MCF 10A (cell line): ENCODE results near the gene PHC1. TPM values are rescaled to one million over a fixed set of nuclear protein-coding genes. Genes with fewer than 3 reads are reported as not detected.

ENCODE experiments used
- BruUV-seq: library from RNA; stranded (reverse); fragments of 400-500 nt; replicated peaks from 2 replicates; lab custom pipeline; 2021; lab: Mats Ljungman, UMichigan
- CTCF ChIA-PET: fragments of 300-600 bp; sonication (Branson Sonifier 250); formaldehyde crosslinking; extraction: SDS; loops from one replicate; lab custom pipeline; 2021; ENCODE audit warnings: antibody characterized with exemption, inconsistent platforms; lab: Yijun Ruan, JAX
- POLR2A ChIA-PET: fragments of 300-600, 350-650 bp; sonication (Branson Sonifier 250); formaldehyde crosslinking; extraction: SDS; loops from one replicate; lab custom pipeline; 2020; ENCODE audit warnings: antibody characterized with exemption, inconsistent platforms; lab: Yijun Ruan, JAX
- DNase-seq: peaks from one replicate; pipeline ENCODE4 v3.0.0-alpha.2; 2018; ENCODE audit not compliant: unreplicated experiment
- H3K27ac Mint-ChIP-seq: one replicate; pipeline ENCODE4 v1.8.0; 2022; ENCODE audit warnings: mild to moderate bottlenecking, low read depth, mixed read lengths; ENCODE audit not compliant: unreplicated experiment
- H3K27me3 Mint-ChIP-seq: one replicate; pipeline ENCODE4 v1.8.0; 2022; ENCODE audit warnings: mixed read lengths; ENCODE audit not compliant: insufficient read depth, unreplicated experiment
- H3K36me3 Mint-ChIP-seq: one replicate; pipeline ENCODE4 v1.8.0; 2022; ENCODE audit warnings: mild to moderate bottlenecking, moderate library complexity, mixed read lengths; ENCODE audit not compliant: insufficient read depth, unreplicated experiment
- H3K4me1 Mint-ChIP-seq: one replicate; pipeline ENCODE4 v1.8.0; 2022; ENCODE audit warnings: mixed read lengths; ENCODE audit not compliant: insufficient read depth, unreplicated experiment
- H3K4me3 Mint-ChIP-seq: one replicate; pipeline ENCODE4 v1.8.0; 2022; ENCODE audit warnings: mild to moderate bottlenecking, moderate library complexity, mixed read lengths; ENCODE audit not compliant: unreplicated experiment
- H3K9me3 Mint-ChIP-seq: one replicate; pipeline ENCODE4 v1.8.0; 2022; ENCODE audit warnings: mixed read lengths; ENCODE audit not compliant: unreplicated experiment
- intact Hi-C: fragments of 100-400 bp; cut with micrococcal nuclease; formaldehyde crosslinking; loops from 2 replicates; pipeline ENCODE4 v1.14.1; 2022
- total RNA-seq: library from RNA; stranded (reverse); gene quantifications from 2 replicates; pipeline ENCODE4 v1.2.3, GENCODE V29; 2022
- TF ChIP-seq, protein P1 (sequence below): fragments of 200-600 bp; IDR thresholded peaks from one replicate; pipeline ENCODE4 v1.8.0; 2022; ENCODE audit warnings: antibody characterized with exemption, mild to moderate bottlenecking; ENCODE audit not compliant: unreplicated experiment

Gene PHC1
- total RNA-seq, 1 experiment from 2014 or later: 23.0 TPM

DNA sequence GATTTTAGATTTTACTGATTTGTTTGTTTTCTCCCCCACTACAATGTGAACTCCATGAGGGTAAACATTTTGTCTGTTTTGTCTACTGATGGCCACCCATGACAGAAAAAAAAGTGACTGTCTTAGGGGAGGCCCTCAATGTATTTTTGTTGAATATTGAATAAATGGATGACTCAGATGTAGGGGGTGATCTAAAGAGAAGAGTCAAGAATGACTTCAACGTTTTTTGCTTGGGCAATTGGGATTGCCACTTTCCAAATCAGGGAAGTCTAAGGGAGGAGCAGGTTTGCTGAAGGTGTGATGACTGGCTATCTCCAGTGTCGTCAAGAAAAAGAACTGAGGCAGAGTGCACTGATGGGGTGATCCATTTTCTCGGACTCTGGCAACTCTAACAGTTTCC is 10.7 kb upstream of the PHC1 start:
- Mint-ChIP-seq H3K4me1 (peaks cover 6% of the 10 kb centered on the region), H3K9me3 (no peaks in the 10 kb centered on the region), H3K4me3 (no peak overlapping the region), H3K27ac (no peak overlapping the region), H3K27me3 (no peaks in the 10 kb centered on the region), H3K36me3 (no peaks in the 10 kb centered on the region)
- no peak for DNase-seq
- CTCF ChIA-PET: interaction anchor here (1.2 kb wide), 1 partner anchor 179 kb away, joined by 3 read pairs; no protein-coding TSS in a partner anchor
- BruUV-seq: no TSS peak
- TF ChIP-seq, protein P1, sequence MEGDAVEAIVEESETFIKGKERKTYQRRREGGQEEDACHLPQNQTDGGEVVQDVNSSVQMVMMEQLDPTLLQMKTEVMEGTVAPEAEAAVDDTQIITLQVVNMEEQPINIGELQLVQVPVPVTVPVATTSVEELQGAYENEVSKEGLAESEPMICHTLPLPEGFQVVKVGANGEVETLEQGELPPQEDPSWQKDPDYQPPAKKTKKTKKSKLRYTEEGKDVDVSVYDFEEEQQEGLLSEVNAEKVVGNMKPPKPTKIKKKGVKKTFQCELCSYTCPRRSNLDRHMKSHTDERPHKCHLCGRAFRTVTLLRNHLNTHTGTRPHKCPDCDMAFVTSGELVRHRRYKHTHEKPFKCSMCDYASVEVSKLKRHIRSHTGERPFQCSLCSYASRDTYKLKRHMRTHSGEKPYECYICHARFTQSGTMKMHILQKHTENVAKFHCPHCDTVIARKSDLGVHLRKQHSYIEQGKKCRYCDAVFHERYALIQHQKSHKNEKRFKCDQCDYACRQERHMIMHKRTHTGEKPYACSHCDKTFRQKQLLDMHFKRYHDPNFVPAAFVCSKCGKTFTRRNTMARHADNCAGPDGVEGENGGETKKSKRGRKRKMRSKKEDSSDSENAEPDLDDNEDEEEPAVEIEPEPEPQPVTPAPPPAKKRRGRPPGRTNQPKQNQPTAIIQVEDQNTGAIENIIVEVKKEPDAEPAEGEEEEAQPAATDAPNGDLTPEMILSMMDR: no peak
- POLR2A ChIA-PET: no interaction called here
- intact Hi-C loops: no loop called here

DNA sequence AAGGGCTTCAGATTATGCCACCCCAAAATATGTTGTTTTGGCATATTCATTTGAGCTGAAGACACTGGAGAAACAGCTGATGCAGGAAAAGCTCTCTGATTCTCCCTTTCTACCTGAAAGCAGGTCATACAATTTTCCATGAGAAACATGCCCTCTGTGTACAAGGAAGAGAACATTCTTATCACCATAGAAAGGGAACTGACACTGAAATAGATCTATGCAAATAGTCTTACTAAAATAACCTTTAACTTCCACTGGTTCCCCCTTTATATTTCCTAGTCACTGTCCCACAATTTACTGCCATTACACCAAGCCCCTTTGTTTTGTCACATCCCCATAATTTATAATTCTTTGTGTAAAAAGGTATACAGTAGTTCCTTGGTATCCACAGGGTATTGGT is 9.6 kb upstream of the PHC1 start:
- H3K9me3 Mint-ChIP-seq: no peaks in the 10 kb centered on the region
- intact Hi-C loops: no loop called here
- no peaks in the 10 kb centered on the region for H3K36me3 Mint-ChIP-seq
- CTCF ChIA-PET: interaction anchor here (1.2 kb wide), 1 partner anchor 180 kb away, joined by 3 read pairs; no protein-coding TSS in a partner anchor
- no peak for DNase-seq
- TF ChIP-seq, protein P1: no peak
- no peak overlapping the region for H3K27ac Mint-ChIP-seq
- BruUV-seq: no TSS peak
- no peak overlapping the region for H3K4me3 Mint-ChIP-seq
- POLR2A ChIA-PET: no interaction called here
- peaks cover 6% of the 10 kb centered on the region for H3K4me1 Mint-ChIP-seq
- no peaks in the 10 kb centered on the region for H3K27me3 Mint-ChIP-seq

DNA sequence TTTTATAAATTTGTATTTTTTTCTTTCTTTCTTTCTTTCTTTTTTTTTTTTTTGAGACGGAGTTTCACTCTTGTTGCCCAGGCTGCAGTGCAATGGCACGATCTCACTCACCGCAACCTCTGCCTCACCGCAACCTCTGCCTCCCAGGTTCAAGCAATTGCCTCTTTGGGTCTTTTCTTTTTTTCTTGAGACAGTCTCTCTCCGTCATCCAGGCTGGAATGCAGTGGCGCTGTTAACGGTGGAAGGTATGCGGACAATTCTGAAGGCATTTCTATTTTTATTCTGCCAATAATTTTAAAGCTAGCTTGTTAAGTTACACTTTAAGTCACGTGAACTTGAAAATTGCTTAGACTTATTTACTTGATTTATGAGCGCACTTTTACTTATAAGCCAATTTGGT is 8.8 kb upstream of the PHC1 start:
- no peak overlapping the region for H3K27ac Mint-ChIP-seq
- no peak for DNase-seq
- BruUV-seq: no TSS peak

DNA sequence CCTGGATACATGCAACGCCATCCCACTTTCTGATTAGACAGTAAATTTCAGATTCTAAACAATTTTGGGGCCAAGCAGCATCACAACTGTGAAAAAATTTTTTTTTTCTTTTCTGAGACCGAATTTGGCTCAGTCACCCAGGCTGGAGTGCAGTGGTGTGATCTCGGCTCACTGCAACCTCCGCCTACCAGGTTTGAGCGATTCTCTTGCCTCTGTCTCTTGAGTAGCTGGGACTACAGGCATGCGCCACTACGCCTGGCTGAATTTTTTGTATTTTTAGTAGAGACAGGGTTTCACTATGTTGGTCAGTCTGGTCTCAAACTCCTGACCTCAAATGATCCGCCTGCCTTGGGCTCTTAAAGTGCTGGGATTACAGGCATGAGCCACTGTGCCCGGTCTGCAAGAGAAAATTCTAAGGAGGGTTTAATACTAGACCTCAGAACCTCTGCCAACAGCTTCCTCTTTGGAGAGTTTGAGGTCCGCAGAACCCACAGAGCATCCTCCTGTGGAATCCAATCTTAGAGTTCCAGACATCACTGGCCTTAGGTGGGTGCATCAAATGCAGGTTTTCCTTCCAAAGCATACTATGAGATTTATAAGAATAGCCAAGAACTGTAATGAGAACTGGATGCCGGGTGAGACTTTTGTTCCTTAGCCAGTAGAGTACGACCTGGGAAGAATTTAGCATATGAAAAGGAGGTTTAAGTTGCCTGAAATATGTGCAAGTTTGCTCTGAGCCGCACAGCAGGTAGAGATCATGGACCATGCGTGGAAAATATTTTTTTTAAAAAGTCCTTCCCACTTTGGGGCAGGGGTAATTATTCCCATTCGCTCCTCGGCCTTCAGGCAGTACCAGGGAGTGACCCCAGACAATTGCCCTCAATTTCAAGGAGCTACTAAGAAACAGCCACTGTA is 7.8 kb upstream of the PHC1 start:
- TF ChIP-seq, protein P1: no peak
- Mint-ChIP-seq H3K9me3 (no peaks in the 10 kb centered on the region), H3K4me3 (no peak overlapping the region), H3K27me3 (no peaks in the 10 kb centered on the region), H3K36me3 (no peaks in the 10 kb centered on the region), H3K27ac (no peak overlapping the region), H3K4me1 (peaks cover 6% of the 10 kb centered on the region)
- no peak for DNase-seq
- no TSS peak for BruUV-seq
- CTCF ChIA-PET: interaction anchor here (0.6 to 1.6 kb wide), 3 partner anchors 15 to 77 kb away, joined by 3 to 5 read pairs (median 3); no protein-coding TSS in a partner anchor
- POLR2A ChIA-PET: no interaction called here
- intact Hi-C loops: no loop called here

More for the DNA sequence above, 8.8 kb upstream of the PHC1 start:
- Mint-ChIP-seq H3K4me3 (no peak overlapping the region), H3K27me3 (no peaks in the 10 kb centered on the region), H3K4me1 (peaks cover 6% of the 10 kb centered on the region), H3K36me3 (no peaks in the 10 kb centered on the region), H3K9me3 (no peaks in the 10 kb centered on the region)
- intact Hi-C loops: no loop called here
- CTCF ChIA-PET: interaction anchor here (0.9 to 1.6 kb wide), 2 partner anchors 15 to 144 kb away, joined by 4 to 5 read pairs; no protein-coding TSS in a partner anchor
- TF ChIP-seq, protein P1: no peak
- POLR2A ChIA-PET: no interaction called here
